ENCODE data around the gene TRAP1.
"Not testable (repeated sequence)": the region's sequence is repeated elsewhere in the genome, so short reads cannot be mapped to it uniquely, and the experiment has no call there.

The TRAP1 gene

GRCh38 chr16:3611146-3611975, 106.0 kb downstream of the TRAP1 start, which contains the start of gene SLX4:
Gene SLX4, minus strand, starts transcription at chr16:3611606. Its CDS starts 2,642 bp downstream, at chr16:3608964.
- peak; percentile 92 for DNase-seq

- DNase-seq: no peak
Measured at GRCh38 chr16:3610698-3611145, 106.6 kb downstream of the TRAP1 start.

GRCh38 chr16:3609895-3610697, 107.2 kb downstream of the TRAP1 start:
- no peak for DNase-seq

DNA sequence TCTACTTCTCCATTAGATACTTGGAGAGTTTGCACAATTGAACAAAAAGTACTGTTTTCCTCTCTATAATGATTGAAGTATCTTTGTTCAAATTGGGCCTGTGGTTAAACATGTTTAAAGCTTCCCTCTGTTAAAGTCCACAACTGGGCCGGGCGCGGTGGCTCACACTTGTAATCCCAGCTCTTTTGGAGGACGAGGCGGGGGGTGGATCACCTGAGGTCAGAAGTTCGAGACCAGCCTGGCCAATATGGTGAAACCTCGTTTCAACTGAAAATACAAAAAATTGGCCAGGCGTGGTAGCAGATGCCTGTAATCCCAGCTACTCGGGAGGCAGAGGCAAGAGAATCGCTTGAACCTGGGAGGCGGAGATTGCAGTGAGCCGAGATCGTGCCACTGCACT, 108.3 kb downstream of the TRAP1 start:
- not testable (repeated sequence) for DNase-seq

DNA sequence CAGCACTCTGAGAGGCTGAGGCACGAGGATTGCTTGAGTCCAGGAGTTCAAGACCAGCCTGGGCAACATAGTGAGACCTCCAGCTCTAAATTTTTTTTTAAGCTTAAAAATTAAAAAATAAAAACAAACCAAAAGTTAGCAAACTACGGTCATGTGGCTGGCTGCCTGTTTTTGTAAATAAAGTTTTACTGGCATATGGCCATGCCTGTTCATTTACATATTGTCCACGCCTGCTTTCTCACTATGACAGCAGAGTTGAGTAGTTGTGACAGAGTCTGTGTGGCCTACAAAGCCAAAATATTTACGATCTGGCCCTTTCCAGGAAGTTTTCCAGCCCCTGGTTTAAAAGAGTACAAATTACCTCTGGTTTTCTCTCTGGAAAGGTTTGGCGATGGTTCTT, 109.3 kb downstream of the TRAP1 start:
- no peak for DNase-seq

Data from right kidney (tissue), 1 donor.